K562 (cell line): ENCODE data around the gene CORO2A. TPM values are rescaled to one million over a fixed set of nuclear protein-coding genes. Genes with fewer than 3 reads are reported as not detected.

ENCODE experiments used
- BRCA1 ChIP-seq, 2 experiments: fragments of 450-650 bp in 1 of 2; sonication (generic) in 1 of 2; formaldehyde crosslinking in 1 of 2; IDR thresholded peaks; 2 replicates each; pipeline versions ENCODE4 v1.5.0 to v1.6.1; 2017 to 2020; ENCODE audit warnings: mild to moderate bottlenecking in 1 of 2, missing genetic modification reagents in 1 of 2
- CBX5 ChIP-seq: IDR thresholded peaks from 2 replicates; pipeline ENCODE4 v1.6.1; 2014; ENCODE audit warnings: low read depth, borderline replicate concordance
- CEBPB ChIP-seq: fragments of 450-650 bp; IDR thresholded peaks from 2 replicates; pipeline ENCODE4 v1.6.1; 2016; ENCODE audit warnings: missing genetic modification characterization, missing compliant biosample characterization
- E2F6 ChIP-seq, 2 experiments: IDR thresholded peaks; 2 replicates each; pipeline ENCODE4 v1.6.1; 2011; ENCODE audit warnings: borderline replicate concordance in 1 of 2, control low read depth in 1 of 2, low read depth in 1 of 2, low read length in 1 of 2, mild to moderate bottlenecking in 1 of 2, mixed read lengths in 1 of 2, moderate library complexity in 1 of 2; ENCODE audit not compliant: insufficient read depth in 1 of 2, insufficient read length in 1 of 2, poor library complexity in 1 of 2, severe bottlenecking in 1 of 2; ENCODE audit errors: extremely low read depth in 1 of 2
- ETS1 ChIP-seq: conservative IDR thresholded peaks from 2 replicates; pipeline ENCODE4 v1.6.1; 2011; ENCODE audit warnings: low read depth, mild to moderate bottlenecking, low read length; ENCODE audit not compliant: control insufficient read depth
- FOXP1 ChIP-seq: sonication (generic); formaldehyde crosslinking; IDR thresholded peaks from 2 replicates; pipeline ENCODE4 v1.8.0; 2022; ENCODE audit warnings: mild to moderate bottlenecking, missing genetic modification reagents
- KLF10 ChIP-seq: fragments of 250-450 bp; sonication (Bioruptor Pico); IDR thresholded peaks from 2 replicates; pipeline ENCODE4 v1.6.1; 2021; ENCODE audit warnings: matching md5 sums
- MTA3 ChIP-seq: fragments of 450-650 bp; formaldehyde crosslinking; IDR thresholded peaks from 2 replicates; pipeline ENCODE4 v1.6.1; 2017; ENCODE audit warnings: mild to moderate bottlenecking, borderline replicate concordance
- MYC ChIP-seq, 2 experiments: fragments of 250-450 bp in 1 of 2; sonication (Bioruptor Pico) in 1 of 2; IDR thresholded peaks; 2 replicates each; pipeline versions ENCODE4 v1.5.1 to v1.6.1; 2012 to 2021; ENCODE audit warnings: low read depth in 2 of 2, borderline replicate concordance in 1 of 2, improper control_type of control experiment in 1 of 2, low read length in 1 of 2, mild to moderate bottlenecking in 1 of 2, moderate library complexity in 1 of 2
- NR2F6 ChIP-seq: fragments of 450-650 bp; formaldehyde crosslinking; IDR thresholded peaks from 2 replicates; pipeline ENCODE4 v1.4.0; 2020; ENCODE audit warnings: mild to moderate bottlenecking
- RBBP5 ChIP-seq: fragments of 200-600 bp; sonication (generic); IDR thresholded peaks from 2 replicates; pipeline ENCODE4 v1.6.1; 2012; ENCODE audit warnings: borderline replicate concordance, mild to moderate bottlenecking, low read length, control low read depth, inconsistent platforms; ENCODE audit not compliant: insufficient read depth, poor library complexity, severe bottlenecking
- RBFOX2 ChIP-seq: fragments of 200-400 bp; formaldehyde crosslinking; IDR thresholded peaks from 2 replicates; pipeline ENCODE4 v1.6.1; 2017; ENCODE audit warnings: low read depth, mild to moderate bottlenecking, low read length, moderate library complexity
- TAF9B ChIP-seq: fragments of 450-650 bp; IDR thresholded peaks from 2 replicates; pipeline ENCODE4 v1.6.1; 2018; ENCODE audit warnings: mild to moderate bottlenecking; ENCODE audit not compliant: partially characterized antibody
- TCF7 ChIP-seq: sonication (generic); IDR thresholded peaks from 2 replicates; pipeline ENCODE4 v1.6.1; 2016; ENCODE audit warnings: antibody characterized with exemption, borderline replicate concordance
- THAP12 ChIP-seq: fragments of 250-450 bp; sonication (Bioruptor Pico); IDR thresholded peaks from 2 replicates; pipeline ENCODE4 v1.9.0; 2021; ENCODE audit warnings: mild to moderate bottlenecking, inconsistent platforms
- TSHZ1 ChIP-seq: fragments of 250-450 bp; sonication (Bioruptor Pico); IDR thresholded peaks from 2 replicates; pipeline ENCODE4 v1.4.0; 2020; ENCODE audit warnings: mild to moderate bottlenecking, moderate library complexity
- ZBED1 ChIP-seq: IDR thresholded peaks from 2 replicates; pipeline ENCODE4 v1.6.1; 2014
- ZNF12 ChIP-seq: sonication (generic); formaldehyde crosslinking; IDR thresholded peaks from 2 replicates; pipeline ENCODE4 v1.4.0; 2020; ENCODE audit warnings: mild to moderate bottlenecking, missing genetic modification reagents
- ZNF24 ChIP-seq: fragments of 450-650 bp; IDR thresholded peaks from 2 replicates; pipeline ENCODE4 v1.6.1; 2016
- polyA plus RNA-seq, 8 experiments: library from polyadenylated mRNA; depleted of rRNA in 4 of 8; stranded (reverse) in 5 of 8; unstranded in 3 of 8; fragments of >200 nt; fragmentation: Nextera tagmentation in 2 of 8; fragmentation: Illumina TruSeq in 1 of 8; extraction: Ambion mirVana in 2 of 8; extraction: Trizol in 1 of 8; gene quantifications; 2 replicates each; pipeline versions ENCODE4 v1.2.1 to v1.2.3, GENCODE V29; 2011 to 2014; ENCODE audit warnings: inconsistent platforms in 1 of 8, missing spikeins in 1 of 8
- total RNA-seq, 7 experiments: library from RNA; depleted of rRNA in 6 of 7; stranded (reverse); fragments of >200 nt in 6 of 7; fragmentation: Illumina TruSeq in 2 of 7; extraction: Trizol in 2 of 7; gene quantifications; 2 replicates each; pipeline versions ENCODE4 v1.2.1 to v1.2.3, GENCODE V29; 2011 to 2021; ENCODE audit warnings: low replicate concordance in 1 of 7

Gene CORO2A
- total and polyA plus RNA-seq, 9 of the 15 experiments (the other 6 are each of a cell fraction or from before 2014, with no cell fraction given) = 9.5 to 26.6 (median 18.0) TPM

GRCh38 chr9:98240475-98240874, 48.0 kb upstream of the CORO2A start (continued):
- TF ChIP-seq BRCA1 (IDR thresholded peaks at IDR 0.05) (no peak), BRCA1 (CRISPR knock-in tag; IDR thresholded peaks at IDR 0.05) (no peak), TAF9B (no peak), ZNF24 (no peak), THAP12 (CRISPR knock-in tag) (no peak), FOXP1 (CRISPR knock-in tag) (no peak), KLF10 (CRISPR knock-in tag) (no peak), RBBP5 (no peak), RBFOX2 (no peak), ZNF12 (CRISPR knock-in tag) (no peak), MTA3 (peak; percentile 67; the same call in 1 of the 2 replicates), NR2F6 (CRISPR knock-in tag) (no peak), E2F6 (IDR thresholded peaks at IDR 0.05; ENCODE audit: borderline replicate concordance in 1 of 2, extremely low read depth in 1 of 2, insufficient read depth in 1 of 2, insufficient read length in 1 of 2, low read depth in 1 of 2, low read length in 1 of 2, poor library complexity in 1 of 2, severe bottlenecking in 1 of 2) (no peak), ZBED1 (0 out of 2 replicates have a peak, but pooled peaks have one; percentile 66), TSHZ1 (CRISPR knock-in tag) (no peak), CEBPB (tag) (peak; percentile 77), CBX5 (no peak), TCF7 (peak; percentile 66; the same call in 1 of the 2 replicates), MYC (IDR thresholded peaks at IDR 0.05; ENCODE audit: low read depth, low read length) (no peak), MYC (CRISPR knock-in tag; IDR thresholded peaks at IDR 0.05; ENCODE audit: borderline replicate concordance, low read depth) (no peak), ETS1 (no peak)
